Activated CD4-positive, alpha-beta T cell treated with anti-CD3 and anti-CD28 coated beads, Interleukin-2, amount 10 ng/mL, durations not matched to agents 7 days and 5 days (primary cell): ENCODE results near the gene KISS1R. TPM values are rescaled to one million over a fixed set of nuclear protein-coding genes. Genes with fewer than 3 reads are reported as not detected.
A peak's percentile ranks its signal among the peaks of the same experiment; 100 is the strongest.

Experiments
- CTCF ChIA-PET: fragments of 350-600 bp; sonication (Branson Sonifier 250); formaldehyde crosslinking; loops from one replicate; lab custom pipeline; 2021; ENCODE audit warnings: antibody characterized with exemption; lab: Charles Lee
- POLR2A ChIA-PET: fragments of 350-600 bp; sonication (Branson Sonifier 250); formaldehyde crosslinking; loops from one replicate; lab custom pipeline; 2021; ENCODE audit warnings: antibody characterized with exemption; lab: Charles Lee
- DNase-seq: peaks from one replicate; pipeline ENCODE4 v3.0.0-alpha.2; 2020
- H3K27ac Mint-ChIP-seq: one replicate; pipeline ENCODE4 v1.8.0; 2021; ENCODE audit warnings: mild to moderate bottlenecking, moderate library complexity, mixed read lengths
- H3K27me3 Mint-ChIP-seq: one replicate; pipeline ENCODE4 v1.8.0; 2021; ENCODE audit warnings: mixed read lengths
- H3K36me3 Mint-ChIP-seq: one replicate; pipeline ENCODE4 v1.8.0; 2021; ENCODE audit warnings: low read depth, mixed read lengths
- H3K4me1 Mint-ChIP-seq: one replicate; pipeline ENCODE4 v1.8.0; 2021; ENCODE audit warnings: mixed read lengths
- H3K4me3 Mint-ChIP-seq: one replicate; pipeline ENCODE4 v1.8.0; 2021; ENCODE audit warnings: mild to moderate bottlenecking, moderate library complexity, mixed read lengths
- H3K9me3 Mint-ChIP-seq: one replicate; pipeline ENCODE4 v1.8.0; 2021; ENCODE audit warnings: mixed read lengths
- total RNA-seq, 2 experiments: library from RNA; stranded (reverse); gene quantifications; one replicate each; pipeline ENCODE4 v1.2.3, GENCODE V29; 2021

The KISS1R gene
- 1 to 10 TPM in 1 of 2 experiments, under 1 TPM in 1; 0.72 to 1.1 TPM for total RNA-seq

- POLR2A ChIA-PET = no interaction called here
Observed at GRCh38 chr19:917323-918151, at the start of gene KISS1R. Gene KISS1R, plus strand, starts transcription at chr19:917333. Its CDS starts 170 bp downstream, at chr19:917503.

GRCh38 chr19:867855-868457, 49.2 kb upstream of the KISS1R start:
- H3K4me3 Mint-ChIP-seq = no peak overlapping the region
- POLR2A ChIA-PET = no interaction called here
- DNase-seq = no peak
- no peak overlapping the region for H3K27ac Mint-ChIP-seq
- H3K4me1 Mint-ChIP-seq = peaks cover 21% of the 10 kb centered on the region
- H3K9me3 Mint-ChIP-seq = no peaks in the 10 kb centered on the region
- CTCF ChIA-PET = no interaction called here
- peaks cover 19% of the 10 kb centered on the region for H3K36me3 Mint-ChIP-seq
- no peaks in the 10 kb centered on the region for H3K27me3 Mint-ChIP-seq

More at GRCh38 chr19:917323-918151, at the start of gene KISS1R:
- DNase-seq = peak; percentile 36
- Mint-ChIP-seq H3K27ac (no peak within 1 kb of the TSS), H3K36me3 (no peaks in the 10 kb centered on the region), H3K4me1 (peaks cover 30% of the 10 kb centered on the region), H3K4me3 (peak within 1 kb of the TSS; percentile 62), H3K9me3 (no peaks in the 10 kb centered on the region), H3K27me3 (peaks cover 4% of the 10 kb centered on the region)
- CTCF ChIA-PET = interaction anchor here (1.1 to 4.4 kb wide), 3 partner anchors 54 to 148 kb away, joined by 3 to 28 read pairs (median 6); no protein-coding TSS in a partner anchor

GRCh38 chr19:868458-869244, 48.5 kb upstream of the KISS1R start:
- Mint-ChIP-seq H3K9me3 (no peaks in the 10 kb centered on the region), H3K4me3 (no peak overlapping the region), H3K27me3 (no peaks in the 10 kb centered on the region), H3K4me1 (peaks cover 16% of the 10 kb centered on the region), H3K27ac (no peak overlapping the region), H3K36me3 (peaks cover 19% of the 10 kb centered on the region)
- ChIA-PET POLR2A (no interaction called here), CTCF (no interaction called here)
- DNase-seq = no peak

GRCh38 chr19:869245-870177, 47.6 kb upstream of the KISS1R start:
- H3K4me3 Mint-ChIP-seq = no peak overlapping the region
- H3K27me3 Mint-ChIP-seq = no peaks in the 10 kb centered on the region
- H3K9me3 Mint-ChIP-seq = no peaks in the 10 kb centered on the region
- DNase-seq = no peak
- peaks cover 22% of the 10 kb centered on the region for H3K36me3 Mint-ChIP-seq
- CTCF ChIA-PET = no interaction called here
- peak overlapping the region; percentile 64 for H3K27ac Mint-ChIP-seq
- POLR2A ChIA-PET = no interaction called here
- peaks cover 13% of the 10 kb centered on the region for H3K4me1 Mint-ChIP-seq

GRCh38 chr19:870314-870713, 46.8 kb upstream of the KISS1R start:
- Mint-ChIP-seq H3K27me3 (no peaks in the 10 kb centered on the region), H3K4me3 (no peak overlapping the region), H3K27ac (peak overlapping the region; percentile 78), H3K9me3 (no peaks in the 10 kb centered on the region), H3K4me1 (peaks cover 13% of the 10 kb centered on the region), H3K36me3 (peaks cover 22% of the 10 kb centered on the region)
- no peak for DNase-seq
- ChIA-PET CTCF (no interaction called here), POLR2A (no interaction called here)

GRCh38 chr19:870963-871401, 46.2 kb upstream of the KISS1R start:
- no peak overlapping the region for H3K27ac Mint-ChIP-seq
- peaks cover 13% of the 10 kb centered on the region for H3K4me1 Mint-ChIP-seq
- H3K27me3 Mint-ChIP-seq = no peaks in the 10 kb centered on the region
- DNase-seq = no peak
- H3K4me3 Mint-ChIP-seq = no peak overlapping the region
- ChIA-PET CTCF (interaction anchor here (2.3 kb wide), 1 partner anchor 8 kb away, joined by 8 read pairs; no protein-coding TSS in a partner anchor), POLR2A (no interaction called here)
- no peaks in the 10 kb centered on the region for H3K9me3 Mint-ChIP-seq
- peaks cover 22% of the 10 kb centered on the region for H3K36me3 Mint-ChIP-seq

- Mint-ChIP-seq H3K9me3 (no peaks in the 10 kb centered on the region), H3K36me3 (peaks cover 22% of the 10 kb centered on the region), H3K27me3 (no peaks in the 10 kb centered on the region), H3K27ac (peak overlapping the region; percentile 93), H3K4me3 (no peak overlapping the region), H3K4me1 (peaks cover 13% of the 10 kb centered on the region)
- DNase-seq = no peak
- ChIA-PET POLR2A (no interaction called here), CTCF (interaction anchor here (0.6 to 2.3 kb wide), 2 partner anchors 8 to 102 kb away, joined by 3 to 8 read pairs; no protein-coding TSS in a partner anchor)
Observed at GRCh38 chr19:871446-872265, 45.5 kb upstream of the KISS1R start.

GRCh38 chr19:872266-872951, 44.7 kb upstream of the KISS1R start:
- ChIA-PET CTCF (interaction anchor here (0.6 to 2.3 kb wide), 2 partner anchors 9 to 103 kb away, joined by 3 to 8 read pairs; no protein-coding TSS in a partner anchor), POLR2A (interaction anchor here (0.5 kb wide), 1 partner anchor 525 kb away, joined by 3 read pairs; no protein-coding TSS in a partner anchor)
- H3K27me3 Mint-ChIP-seq = no peaks in the 10 kb centered on the region
- H3K27ac Mint-ChIP-seq = peak overlapping the region; percentile 93
- H3K36me3 Mint-ChIP-seq = peaks cover 22% of the 10 kb centered on the region
- no peaks in the 10 kb centered on the region for H3K9me3 Mint-ChIP-seq
- peak; percentile 93 for DNase-seq
- H3K4me3 Mint-ChIP-seq = peak overlapping the region; percentile 67
- peaks cover 14% of the 10 kb centered on the region for H3K4me1 Mint-ChIP-seq

- CTCF ChIA-PET = interaction anchor here (2.3 to 2.4 kb wide), 2 partner anchors 10 to 111 kb away, joined by 8 read pairs; partner anchors contain the start of gene WDR18
- H3K27me3 Mint-ChIP-seq = no peaks in the 10 kb centered on the region
- peak; percentile 90 for DNase-seq
- POLR2A ChIA-PET = interaction anchor here (0.5 kb wide), 1 partner anchor 525 kb away, joined by 3 read pairs; no protein-coding TSS in a partner anchor
- peak overlapping the region; percentile 71 for H3K27ac Mint-ChIP-seq
- peaks cover 14% of the 10 kb centered on the region for H3K4me1 Mint-ChIP-seq
- no peak overlapping the region for H3K4me3 Mint-ChIP-seq
- no peaks in the 10 kb centered on the region for H3K9me3 Mint-ChIP-seq
- peaks cover 19% of the 10 kb centered on the region for H3K36me3 Mint-ChIP-seq
Observed at GRCh38 chr19:873084-873483, 44.0 kb upstream of the KISS1R start.

GRCh38 chr19:873561-874041, 43.5 kb upstream of the KISS1R start:
- Mint-ChIP-seq H3K27ac (no peak overlapping the region), H3K36me3 (peaks cover 18% of the 10 kb centered on the region), H3K9me3 (no peaks in the 10 kb centered on the region), H3K4me3 (no peak overlapping the region), H3K27me3 (no peaks in the 10 kb centered on the region), H3K4me1 (peaks cover 14% of the 10 kb centered on the region)
- POLR2A ChIA-PET = no interaction called here
- DNase-seq = no peak
- CTCF ChIA-PET = interaction anchor here (1.0 to 2.4 kb wide), 3 partner anchors 10 to 111 kb away, joined by 4 to 8 read pairs (median 7); partner anchors contain the start of gene WDR18
